CD4-positive, alpha-beta T cell (primary cell): ENCODE results near the gene KLHL36. TPM values are rescaled to one million over a fixed set of nuclear protein-coding genes. Genes with fewer than 3 reads are reported as not detected.

Experiments
- ATAC-seq: fragments of 200-7000 bp; cut with Tn5 transposase; one replicate; pipeline ENCODE4 v1.10.0; 2022; ENCODE audit warnings: mild to moderate bottlenecking; ENCODE audit not compliant: poor library complexity
- CTCF ChIA-PET: fragments of 350-600 bp; sonication (Branson Sonifier 250); formaldehyde crosslinking; loops from one replicate; lab custom pipeline; 2021; ENCODE audit warnings: antibody characterized with exemption, inconsistent platforms; lab: Charles Lee
- POLR2A ChIA-PET: fragments of 350-600 bp; sonication (Branson Sonifier 250); formaldehyde crosslinking; loops from one replicate; lab custom pipeline; 2021; ENCODE audit warnings: antibody characterized with exemption, inconsistent platforms; lab: Charles Lee
- DNase-seq, 14 experiments: peaks; one replicate each; pipeline ENCODE4 v3.0.0-alpha.2; 2013 to 2020; ENCODE audit warnings: mixed read lengths in 2 of 14
- H3K27ac ChIP-seq, 2 donors: one replicate each; pipeline versions ENCODE4 v1.5.1 to v1.7.0; 2013; ENCODE audit warnings: low read length in 2 of 2, low read depth in 1 of 2, mild to moderate bottlenecking in 1 of 2
- H3K27me3 ChIP-seq, 2 experiments: 1 replicate in 1 of 2; 2 replicates in 1 of 2; pipeline versions ENCODE4 v1.6.1 to v1.7.0; 2013; ENCODE audit warnings: low read length in 2 of 2, control low read depth in 1 of 2, mild to moderate bottlenecking in 1 of 2, moderate library complexity in 1 of 2; ENCODE audit not compliant: insufficient read depth in 2 of 2, control insufficient read depth in 1 of 2
- H3K36me3 ChIP-seq: one replicate; pipeline ENCODE4 v1.6.1; 2013; ENCODE audit warnings: low read length, control low read depth; ENCODE audit not compliant: insufficient read depth
- H3K4me1 ChIP-seq: one replicate; pipeline ENCODE4 v1.6.1; 2013; ENCODE audit warnings: low read length, control low read depth; ENCODE audit not compliant: insufficient read depth
- H3K4me3 ChIP-seq: one replicate; pipeline ENCODE4 v1.5.1; 2013; ENCODE audit warnings: mild to moderate bottlenecking, low read length, moderate library complexity
- H3K9me3 ChIP-seq, 2 experiments: 1 replicate in 1 of 2; 2 replicates in 1 of 2; pipeline versions ENCODE4 v1.6.1 to v1.7.0; 2013; ENCODE audit warnings: low read length in 2 of 2, mild to moderate bottlenecking in 2 of 2, control low read depth in 1 of 2, moderate library complexity in 1 of 2; ENCODE audit not compliant: control insufficient read depth in 1 of 2, insufficient read depth in 1 of 2
- H3K27ac Mint-ChIP-seq: one replicate; pipeline ENCODE4 v1.8.0; 2020; ENCODE audit warnings: mixed read lengths
- H3K27me3 Mint-ChIP-seq: one replicate; pipeline ENCODE4 v1.8.0; 2021; ENCODE audit warnings: mixed read lengths
- H3K36me3 Mint-ChIP-seq: one replicate; pipeline ENCODE4 v1.8.0; 2021; ENCODE audit warnings: low read depth, mixed read lengths
- H3K4me1 Mint-ChIP-seq: one replicate; pipeline ENCODE4 v1.8.0; 2021; ENCODE audit warnings: low read depth, mixed read lengths
- H3K4me3 Mint-ChIP-seq: one replicate; pipeline ENCODE4 v1.8.0; 2020; ENCODE audit warnings: mild to moderate bottlenecking, mixed read lengths
- H3K9me3 Mint-ChIP-seq: one replicate; pipeline ENCODE4 v1.8.0; 2020; ENCODE audit warnings: mixed read lengths
- CTCF ChIP-seq: fragments of 200-600 bp; IDR thresholded peaks from one replicate; pipeline ENCODE4 v1.8.0; 2022; ENCODE audit warnings: antibody characterized with exemption, mild to moderate bottlenecking
- intact Hi-C, 2 experiments: fragments of 100-400 bp; cut with DNase I in 1 of 2; cut with micrococcal nuclease in 1 of 2; formaldehyde crosslinking; loops; one replicate each; pipeline versions ENCODE4 v1.15.1 to v1.9.0; 2023 to 2025; cut with DNase I, micrococcal nuclease
- total RNA-seq, 174 experiments: library from RNA in 2 of 174; stranded (reverse) in 2 of 174; gene quantifications; one replicate each; pipeline ENCODE4 v1.2.3 and lab custom pipeline; 2021 to 2026

The KLHL36 gene
- total RNA-seq, 2 experiments from 2014 or later = 76.6 to 78.6 TPM

- no peaks in the 10 kb centered on the region for H3K27me3 ChIP-seq
- CTCF ChIA-PET = interaction anchor here (1.1 kb wide), 1 partner anchor 39 kb away, joined by 3 read pairs; no protein-coding TSS in a partner anchor
- H3K27me3 Mint-ChIP-seq = no peaks in the 10 kb centered on the region
Measured at GRCh38 chr16:84633622-84634021, 14.7 kb upstream of the KLHL36 start.

GRCh38 chr16:84635702-84636101, 12.6 kb upstream of the KLHL36 start:
- CTCF ChIA-PET = no interaction called here
- Mint-ChIP-seq H3K4me3 (no peak overlapping the region), H3K36me3 (no peaks in the 10 kb centered on the region), H3K27me3 (no peaks in the 10 kb centered on the region), H3K9me3 (no peaks in the 10 kb centered on the region), H3K27ac (no peak overlapping the region), H3K4me1 (peaks cover 57% of the 10 kb centered on the region)
- Histone ChIP-seq H3K9me3 (no peaks in the 10 kb centered on the region), H3K27ac (no peak overlapping the region), H3K4me1 (peaks cover 22% of the 10 kb centered on the region), H3K27me3 (no peaks in the 10 kb centered on the region), H3K4me3 (no peak overlapping the region), H3K36me3 (no peaks in the 10 kb centered on the region)
- intact Hi-C loops = no loop called here
- POLR2A ChIA-PET = no interaction called here
- no peak for TF ChIP-seq CTCF
- ATAC-seq (no peak), DNase-seq (no peak)

More at GRCh38 chr16:84633622-84634021, 14.7 kb upstream of the KLHL36 start:
- intact Hi-C loops = no loop called here
- ATAC-seq (no peak), DNase-seq (no peak)
- Histone ChIP-seq H3K36me3 (no peaks in the 10 kb centered on the region), H3K9me3 (no peaks in the 10 kb centered on the region), H3K27ac (no peak overlapping the region), H3K4me1 (peaks cover 31% of the 10 kb centered on the region), H3K4me3 (no peak overlapping the region)
- no peaks in the 10 kb centered on the region for H3K9me3 Mint-ChIP-seq
- H3K27ac Mint-ChIP-seq = no peak overlapping the region
- no peaks in the 10 kb centered on the region for H3K36me3 Mint-ChIP-seq
- H3K4me1 Mint-ChIP-seq = peaks cover 58% of the 10 kb centered on the region
- POLR2A ChIA-PET = no interaction called here
- no peak overlapping the region for H3K4me3 Mint-ChIP-seq
- TF ChIP-seq CTCF = no peak

- DNase-seq (no peak), ATAC-seq (no peak)
- Histone ChIP-seq H3K27ac (no peak overlapping the region), H3K4me1 (peaks cover 31% of the 10 kb centered on the region), H3K9me3 (no peaks in the 10 kb centered on the region), H3K27me3 (no peaks in the 10 kb centered on the region), H3K36me3 (no peaks in the 10 kb centered on the region), H3K4me3 (no peak overlapping the region)
- POLR2A ChIA-PET = no interaction called here
- Mint-ChIP-seq H3K27me3 (no peaks in the 10 kb centered on the region), H3K4me1 (peaks cover 54% of the 10 kb centered on the region), H3K27ac (no peak overlapping the region), H3K4me3 (no peak overlapping the region), H3K9me3 (no peaks in the 10 kb centered on the region), H3K36me3 (no peaks in the 10 kb centered on the region)
- CTCF ChIA-PET = interaction anchor here (0.6 to 1.8 kb wide), 3 partner anchors 8 to 88 kb away, joined by 3 to 4 read pairs (median 3); no protein-coding TSS in a partner anchor
- intact Hi-C loops = no loop called here
- TF ChIP-seq CTCF = no peak
Measured at GRCh38 chr16:84637709-84638108, 10.6 kb upstream of the KLHL36 start.
